Measurements from ENCODE around the gene PLTP.
"Not testable (repeated sequence)": the region's sequence is repeated elsewhere in the genome, so short reads cannot be mapped to it uniquely, and the experiment has no call there.

Gene PLTP

DNA sequence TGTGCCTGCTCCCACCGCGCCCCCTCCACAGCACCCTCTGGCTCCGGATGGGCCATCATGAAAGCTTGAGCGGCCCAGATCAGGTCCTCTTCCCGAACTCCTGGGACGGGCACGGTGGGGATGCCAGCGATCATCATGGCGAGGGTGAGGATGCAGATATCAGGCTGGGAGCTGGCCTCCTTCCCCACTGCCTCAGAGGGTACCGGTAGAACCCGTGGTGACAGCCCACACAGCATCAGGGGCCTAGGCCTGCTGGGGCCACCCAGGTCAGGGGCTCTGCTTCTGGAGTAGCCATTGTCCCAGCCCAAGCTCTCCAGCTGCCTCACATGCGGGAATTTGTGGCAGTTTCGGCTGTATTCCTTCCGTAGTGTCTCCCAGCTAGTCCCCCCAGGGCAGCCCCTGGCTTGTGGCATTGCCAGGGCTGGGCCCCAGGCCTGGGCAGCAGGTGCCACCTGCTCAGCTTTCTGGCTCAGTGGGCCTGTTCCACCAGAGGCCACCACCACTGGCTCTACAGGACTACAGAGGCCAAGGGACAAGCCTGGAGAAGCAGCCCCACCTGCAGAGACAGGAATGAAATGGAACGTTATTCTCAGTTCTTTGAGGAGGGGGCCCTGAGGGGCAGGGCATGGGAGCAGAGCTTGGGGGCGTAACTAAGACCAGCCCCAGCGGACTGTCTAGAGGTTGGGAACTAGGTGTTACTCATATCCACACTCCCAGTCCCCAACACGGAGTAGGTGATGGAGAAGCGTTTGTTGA, 25.2 kb downstream of the PLTP start:
- Mint-ChIP-seq H3K4me3 (no peak overlapping the region), H3K27ac (peak overlapping the region; percentile 66), H3K9me3 (ENCODE audit: low read depth) (no peaks in the 10 kb centered on the region)

DNA sequence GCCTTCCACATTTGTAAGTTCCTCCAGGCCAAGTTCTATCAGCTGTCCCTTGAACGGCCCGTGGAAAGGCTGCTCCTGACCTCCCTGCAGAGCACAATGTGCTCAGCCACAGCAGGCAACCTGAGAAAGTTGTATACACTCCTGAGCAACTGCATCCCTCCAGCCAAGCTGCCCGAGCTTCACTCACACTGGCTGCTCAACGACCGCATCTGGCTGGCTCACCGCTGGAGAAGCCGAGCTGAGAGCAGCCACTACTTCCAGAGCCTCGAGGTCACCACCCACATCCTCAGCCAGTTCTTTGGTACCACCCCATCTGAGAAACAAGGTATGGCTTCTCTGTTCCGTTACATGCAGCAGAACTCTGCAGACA, 28.9 kb downstream of the PLTP start:
- H3K36me3 Mint-ChIP-seq, result peaks cover 5% of the 10 kb centered on the region
- no peaks in the 10 kb centered on the region for H3K9me3 Mint-ChIP-seq (ENCODE audit: low read depth)
- H3K4me3 Mint-ChIP-seq, result peak overlapping the region; percentile 85
- no peaks in the 10 kb centered on the region for H3K27me3 Mint-ChIP-seq
- peaks cover 44% of the 10 kb centered on the region for H3K4me1 Mint-ChIP-seq (ENCODE audit: low read depth)
- H3K27ac Mint-ChIP-seq, result peak overlapping the region; percentile 75

More for the DNA sequence above, 25.2 kb downstream of the PLTP start:
- H3K36me3 Mint-ChIP-seq, result peaks cover 2% of the 10 kb centered on the region
- H3K27me3 Mint-ChIP-seq, result no peaks in the 10 kb centered on the region
- H3K4me1 Mint-ChIP-seq (ENCODE audit: low read depth), result peaks cover 47% of the 10 kb centered on the region

DNA sequence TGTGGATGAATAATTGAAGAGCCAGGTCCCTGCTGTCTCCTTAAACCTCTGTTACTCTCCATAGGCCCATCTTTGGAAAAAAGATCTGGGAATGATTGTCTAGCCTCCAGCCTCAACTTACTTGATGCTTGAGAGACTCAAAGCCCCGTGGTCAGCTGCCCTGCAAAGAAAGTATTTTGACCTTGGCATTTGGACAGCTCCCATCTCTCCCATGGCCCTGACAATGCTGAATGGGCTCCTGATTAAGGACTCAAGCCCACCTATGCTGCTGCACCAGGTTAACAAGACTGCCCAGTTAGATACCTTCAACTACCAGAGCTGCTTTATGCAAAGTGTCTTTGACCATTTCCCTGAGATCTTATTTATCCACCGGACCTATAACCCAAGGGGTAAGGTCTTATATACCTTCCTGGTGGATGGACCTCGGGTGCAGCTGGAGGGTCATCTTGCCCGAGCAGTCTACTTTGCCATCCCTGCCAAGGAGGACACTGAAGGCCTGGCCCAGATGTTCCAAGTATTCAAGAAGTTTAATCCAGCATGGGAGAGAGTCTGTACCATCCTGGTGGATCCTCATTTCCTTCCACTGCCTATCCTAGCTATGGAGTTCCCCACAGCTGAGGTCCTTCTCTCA, 29.4 kb downstream of the PLTP start:
- Mint-ChIP-seq H3K4me3 (peak overlapping the region; percentile 85), H3K27ac (peak overlapping the region; percentile 75), H3K4me1 (ENCODE audit: low read depth) (peaks cover 42% of the 10 kb centered on the region), H3K36me3 (peaks cover 5% of the 10 kb centered on the region), H3K27me3 (no peaks in the 10 kb centered on the region), H3K9me3 (ENCODE audit: low read depth) (no peaks in the 10 kb centered on the region)

DNA sequence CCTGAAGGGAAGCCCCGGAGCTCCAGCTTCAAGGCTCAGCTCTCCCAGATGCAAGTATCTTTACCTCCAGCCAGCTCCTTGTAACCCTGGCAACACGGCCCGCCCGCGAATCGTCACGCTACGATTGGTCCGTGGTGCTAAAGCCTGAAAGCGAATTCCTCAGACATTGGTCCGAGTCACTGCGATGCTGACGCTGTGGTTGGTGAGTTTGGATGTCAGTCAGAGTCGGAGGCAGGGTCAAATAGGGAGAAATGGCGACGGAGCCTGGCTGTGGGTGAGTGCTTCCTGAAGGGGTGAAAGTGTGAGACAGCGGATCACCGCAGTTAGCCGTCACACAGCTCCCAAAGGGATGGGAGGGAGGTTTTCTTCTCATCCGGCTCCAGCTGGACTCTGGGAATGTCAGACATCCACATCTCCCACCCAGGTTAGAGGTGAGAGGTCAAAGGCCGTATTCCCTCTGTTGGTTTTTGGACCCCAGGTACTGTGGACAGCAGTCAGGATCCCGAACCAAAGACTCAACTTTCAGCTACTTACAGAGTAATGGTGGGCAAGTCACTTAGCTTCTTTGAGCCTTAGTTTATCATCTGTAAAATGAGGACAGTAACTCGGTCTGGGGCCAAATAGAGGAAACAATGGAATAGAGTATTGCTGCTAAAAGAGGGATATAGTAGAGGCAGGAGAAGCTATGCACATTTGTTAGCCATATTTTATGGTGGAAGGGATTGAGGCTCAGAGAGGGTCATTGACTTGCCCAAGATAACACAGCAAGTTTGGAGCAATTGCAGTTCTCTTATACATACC, 30.8 kb downstream of the PLTP start, which contains the start of gene ZSWIM1:
Gene ZSWIM1, plus strand, starts transcription at position 240 of the 801 bp plus-strand sequence. CDS start 1,366 bp downstream, outside the sequence.
- Mint-ChIP-seq H3K36me3 (peaks cover 5% of the 10 kb centered on the region), H3K9me3 (ENCODE audit: low read depth) (no peaks in the 10 kb centered on the region), H3K27ac (peak within 1 kb of the TSS; percentile 95), H3K4me1 (ENCODE audit: low read depth) (peaks cover 38% of the 10 kb centered on the region), H3K4me3 (peak within 1 kb of the TSS; percentile 95), H3K27me3 (no peaks in the 10 kb centered on the region)

DNA sequence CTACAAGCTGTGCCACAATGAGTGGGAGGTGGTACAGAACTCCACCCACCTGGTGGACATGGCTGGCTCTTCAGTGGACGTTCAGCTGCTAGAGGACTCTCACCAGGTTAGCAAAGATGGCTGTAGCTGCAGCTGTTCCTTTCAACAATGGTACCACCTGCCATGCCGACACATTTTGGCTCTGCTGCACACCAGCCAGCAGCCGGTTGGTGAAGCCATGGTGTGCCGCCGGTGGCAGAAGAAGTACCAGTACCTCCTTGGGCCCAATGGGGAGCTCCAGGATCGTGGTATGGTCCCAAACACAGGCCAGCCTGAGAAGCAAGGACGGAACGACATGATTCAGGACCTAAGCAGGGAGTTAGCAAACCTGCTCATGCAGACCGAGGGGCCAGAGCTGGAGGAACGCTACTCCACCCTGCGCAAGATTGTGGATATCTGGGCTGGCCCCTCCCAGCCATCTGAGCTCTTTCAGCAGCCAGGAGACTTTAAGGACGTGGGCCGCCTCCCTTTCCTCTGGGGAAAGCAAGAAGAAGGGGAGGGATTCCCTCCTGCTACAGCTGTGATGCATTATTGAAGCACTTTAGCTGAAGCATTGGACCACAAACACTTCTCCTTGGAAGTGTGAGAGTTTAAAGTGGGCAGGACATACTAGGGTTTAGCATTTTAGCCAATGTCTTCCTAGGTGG, 33.7 kb downstream of the PLTP start:
- Mint-ChIP-seq H3K4me1 (ENCODE audit: low read depth) (peaks cover 22% of the 10 kb centered on the region), H3K9me3 (ENCODE audit: low read depth) (no peaks in the 10 kb centered on the region)

DNA sequence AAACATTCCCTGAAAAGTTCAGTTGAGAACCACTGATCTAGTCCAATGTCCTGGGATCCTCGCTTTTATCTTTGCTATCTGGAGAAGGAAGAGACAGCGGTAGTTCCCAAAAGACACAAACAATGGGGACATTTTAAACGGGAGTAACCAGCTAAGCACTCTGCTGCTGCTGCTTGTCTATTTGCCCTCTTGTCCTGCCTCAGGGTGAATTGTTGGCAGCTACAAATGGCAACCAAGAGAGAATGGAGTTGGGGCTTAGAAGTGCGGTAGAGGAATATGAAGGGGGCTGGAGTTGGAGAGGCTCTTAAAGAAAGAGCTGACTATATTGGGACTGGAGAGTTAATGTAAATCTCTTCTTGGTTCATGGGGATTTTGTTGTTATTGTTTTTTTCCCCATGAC, 37.4 kb downstream of the PLTP start:
- H3K27me3 Mint-ChIP-seq, result no peaks in the 10 kb centered on the region
- no peak overlapping the region for H3K27ac Mint-ChIP-seq
- H3K36me3 Mint-ChIP-seq, result peaks cover 8% of the 10 kb centered on the region
- no peak overlapping the region for H3K4me3 Mint-ChIP-seq
- no peaks in the 10 kb centered on the region for H3K4me1 Mint-ChIP-seq (ENCODE audit: low read depth)
- H3K9me3 Mint-ChIP-seq (ENCODE audit: low read depth), result no peaks in the 10 kb centered on the region

More for the DNA sequence above, 33.7 kb downstream of the PLTP start:
- Mint-ChIP-seq H3K27ac (no peak overlapping the region), H3K27me3 (no peaks in the 10 kb centered on the region), H3K4me3 (no peak overlapping the region), H3K36me3 (peaks cover 5% of the 10 kb centered on the region)

DNA sequence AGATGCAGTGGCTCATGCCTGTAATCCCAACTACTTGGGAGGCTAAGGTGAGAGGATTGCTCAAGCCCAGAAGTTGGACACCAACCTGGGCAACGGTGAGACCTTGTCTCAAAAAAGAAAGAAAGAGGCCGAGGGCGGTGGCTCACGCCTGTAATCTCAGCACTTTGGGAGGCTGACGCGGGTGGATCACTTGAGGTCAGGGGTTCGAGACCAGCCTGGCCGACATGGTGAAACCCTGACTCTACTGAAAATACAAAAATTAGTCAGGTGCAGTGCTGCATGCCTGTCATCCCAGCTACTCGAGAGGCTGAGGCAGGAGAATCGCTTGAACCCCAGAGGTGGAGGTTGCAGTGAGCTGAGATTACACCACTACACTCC, 37.9 kb downstream of the PLTP start:
- not testable (repeated sequence) for H3K4me3 Mint-ChIP-seq; H3K36me3 Mint-ChIP-seq; H3K27me3 Mint-ChIP-seq; H3K27ac Mint-ChIP-seq; H3K4me1 Mint-ChIP-seq (ENCODE audit: low read depth); H3K9me3 Mint-ChIP-seq (ENCODE audit: low read depth)

DNA sequence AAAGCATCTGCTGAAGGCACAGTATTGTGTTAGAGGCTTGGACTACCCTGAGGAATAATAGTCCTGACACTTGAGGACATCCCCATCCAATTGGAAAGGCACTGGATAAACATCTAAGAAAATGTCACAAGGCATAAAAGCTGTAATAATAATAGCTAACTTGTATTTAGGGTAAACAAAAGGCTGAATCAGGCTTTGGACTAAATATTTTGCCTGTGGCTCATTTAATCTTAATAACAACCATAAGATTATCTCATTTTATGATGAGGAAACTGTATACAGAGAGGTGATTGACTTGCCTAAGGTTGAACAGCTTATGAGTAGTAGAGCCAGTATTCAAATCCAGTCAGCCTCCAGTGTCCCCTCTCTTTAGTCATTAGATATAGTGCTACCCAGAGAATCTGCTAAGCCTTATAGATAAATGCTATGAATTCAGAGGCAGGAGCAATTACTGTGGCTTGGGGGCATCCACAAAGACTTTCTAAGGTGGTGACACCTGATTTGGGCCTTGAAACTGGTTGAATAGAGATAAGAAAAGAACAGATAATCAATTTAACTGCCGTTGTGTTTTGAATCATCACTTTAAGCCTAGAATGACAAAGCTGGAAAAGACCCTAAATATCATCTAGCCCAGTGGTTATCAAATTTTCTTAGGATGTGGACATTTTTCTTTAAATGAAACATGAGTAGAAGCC, 38.4 kb downstream of the PLTP start:
- no peak overlapping the region for H3K27ac Mint-ChIP-seq
- H3K36me3 Mint-ChIP-seq, result peaks cover 8% of the 10 kb centered on the region
- no peaks in the 10 kb centered on the region for H3K4me1 Mint-ChIP-seq (ENCODE audit: low read depth)
- no peaks in the 10 kb centered on the region for H3K27me3 Mint-ChIP-seq
- H3K4me3 Mint-ChIP-seq, result no peak overlapping the region
- H3K9me3 Mint-ChIP-seq (ENCODE audit: low read depth), result no peaks in the 10 kb centered on the region

DNA sequence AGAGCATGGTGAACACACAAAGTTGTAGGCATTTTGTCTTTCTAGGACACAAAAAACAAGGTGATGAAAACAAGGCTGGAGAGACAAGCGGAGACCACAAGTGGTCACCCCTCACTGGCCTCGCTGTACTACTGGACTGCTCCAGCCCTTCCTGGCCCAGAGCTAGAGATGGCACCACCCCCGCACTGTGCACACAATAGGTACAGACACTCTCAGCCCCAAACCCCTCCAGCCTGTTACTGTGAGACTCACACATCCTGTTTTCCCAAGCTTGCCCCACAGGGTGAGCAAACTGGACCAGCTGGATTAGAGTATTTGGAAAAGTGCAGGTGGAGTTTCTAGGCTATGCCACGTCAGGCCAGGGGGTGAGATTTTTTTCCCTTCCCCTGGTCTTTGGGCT, 39.3 kb downstream of the PLTP start:
- H3K4me1 Mint-ChIP-seq (ENCODE audit: low read depth), result no peaks in the 10 kb centered on the region
- H3K9me3 Mint-ChIP-seq (ENCODE audit: low read depth), result no peaks in the 10 kb centered on the region
- no peak overlapping the region for H3K27ac Mint-ChIP-seq
- H3K4me3 Mint-ChIP-seq, result no peak overlapping the region
- H3K27me3 Mint-ChIP-seq, result no peaks in the 10 kb centered on the region
- peaks cover 8% of the 10 kb centered on the region for H3K36me3 Mint-ChIP-seq

DNA sequence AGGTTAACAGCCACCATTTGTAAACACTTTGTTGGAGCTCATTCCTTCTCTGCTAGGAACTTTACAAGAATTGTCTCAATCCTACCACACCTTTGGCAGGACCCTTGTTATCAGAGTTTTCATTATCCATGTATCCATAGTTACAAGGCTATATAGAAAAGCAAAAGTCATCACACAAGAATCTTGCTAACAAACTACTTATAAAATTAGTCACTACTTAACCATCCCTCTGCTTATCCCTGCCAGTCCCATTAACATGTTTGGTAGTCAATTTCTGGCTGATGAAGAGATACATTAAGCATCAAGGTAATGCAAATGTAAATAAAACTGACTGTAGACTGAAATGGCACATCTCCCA, 44.2 kb downstream of the PLTP start:
- H3K4me3 Mint-ChIP-seq, result no peak overlapping the region
- peaks cover 5% of the 10 kb centered on the region for H3K36me3 Mint-ChIP-seq
- H3K27ac Mint-ChIP-seq, result no peak overlapping the region
- H3K4me1 Mint-ChIP-seq (ENCODE audit: low read depth), result peaks cover 4% of the 10 kb centered on the region
- no peaks in the 10 kb centered on the region for H3K9me3 Mint-ChIP-seq (ENCODE audit: low read depth)
- no peaks in the 10 kb centered on the region for H3K27me3 Mint-ChIP-seq

DNA sequence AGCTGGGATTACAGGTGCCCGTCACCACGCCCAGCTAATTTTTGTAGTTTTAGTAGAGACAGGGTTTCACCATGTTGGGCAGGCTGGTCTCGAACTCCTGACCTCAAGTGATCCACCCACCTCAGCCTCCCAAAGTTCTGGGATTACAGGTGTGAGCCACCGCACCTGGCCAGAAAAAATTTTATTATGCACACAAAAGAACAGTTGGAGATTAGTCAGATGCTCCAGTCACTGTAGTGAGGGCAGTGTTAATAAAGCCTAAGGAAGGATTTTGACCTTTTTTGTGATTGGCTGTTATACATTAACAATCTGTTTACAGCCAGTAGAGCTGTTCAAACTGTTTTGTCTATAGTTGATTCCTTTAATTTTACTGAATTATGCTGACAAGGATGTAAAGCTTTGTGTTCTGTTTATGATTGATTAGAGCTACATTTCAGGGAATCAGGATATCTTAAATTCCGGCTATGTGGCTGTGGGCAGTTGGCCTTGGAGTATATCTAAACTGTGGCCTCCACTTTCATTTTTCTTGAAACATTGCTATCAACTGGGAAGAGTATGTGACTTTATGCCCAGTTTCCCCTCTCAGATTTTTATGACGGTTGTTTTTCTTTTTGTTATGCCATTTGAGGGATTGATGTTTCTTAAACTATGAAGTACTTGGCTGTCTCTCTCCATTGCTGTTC, 44.7 kb downstream of the PLTP start:
- H3K27ac Mint-ChIP-seq, result no peak overlapping the region
- no peaks in the 10 kb centered on the region for H3K9me3 Mint-ChIP-seq (ENCODE audit: low read depth)
- H3K4me3 Mint-ChIP-seq, result no peak overlapping the region
- peaks cover 3% of the 10 kb centered on the region for H3K36me3 Mint-ChIP-seq
- H3K27me3 Mint-ChIP-seq, result no peaks in the 10 kb centered on the region
- peaks cover 4% of the 10 kb centered on the region for H3K4me1 Mint-ChIP-seq (ENCODE audit: low read depth)

DNA sequence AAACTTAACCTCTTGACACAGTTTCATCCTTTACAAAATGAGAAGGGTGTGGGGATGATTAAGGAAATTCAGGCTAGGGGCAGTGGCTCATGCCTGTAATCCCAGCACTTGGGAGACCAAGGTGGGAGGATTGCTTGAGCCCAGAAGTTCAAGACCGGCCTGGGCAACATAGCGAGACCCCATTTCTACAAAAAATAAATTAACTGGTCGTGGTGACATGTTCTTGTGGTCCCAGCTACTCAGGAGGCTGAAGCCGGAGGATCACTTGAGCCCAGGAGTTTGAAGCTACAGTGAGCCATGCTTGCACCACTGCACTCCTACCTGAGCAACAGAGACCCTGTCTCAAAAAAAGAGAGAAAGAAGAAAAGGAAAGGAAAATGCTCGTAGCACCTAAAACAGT, 45.5 kb downstream of the PLTP start:
- H3K4me3 Mint-ChIP-seq, result no peak overlapping the region
- H3K4me1 Mint-ChIP-seq (ENCODE audit: low read depth), result peaks cover 4% of the 10 kb centered on the region
- no peak overlapping the region for H3K27ac Mint-ChIP-seq
- no peaks in the 10 kb centered on the region for H3K36me3 Mint-ChIP-seq
- no peaks in the 10 kb centered on the region for H3K9me3 Mint-ChIP-seq (ENCODE audit: low read depth)
- H3K27me3 Mint-ChIP-seq, result no peaks in the 10 kb centered on the region

DNA sequence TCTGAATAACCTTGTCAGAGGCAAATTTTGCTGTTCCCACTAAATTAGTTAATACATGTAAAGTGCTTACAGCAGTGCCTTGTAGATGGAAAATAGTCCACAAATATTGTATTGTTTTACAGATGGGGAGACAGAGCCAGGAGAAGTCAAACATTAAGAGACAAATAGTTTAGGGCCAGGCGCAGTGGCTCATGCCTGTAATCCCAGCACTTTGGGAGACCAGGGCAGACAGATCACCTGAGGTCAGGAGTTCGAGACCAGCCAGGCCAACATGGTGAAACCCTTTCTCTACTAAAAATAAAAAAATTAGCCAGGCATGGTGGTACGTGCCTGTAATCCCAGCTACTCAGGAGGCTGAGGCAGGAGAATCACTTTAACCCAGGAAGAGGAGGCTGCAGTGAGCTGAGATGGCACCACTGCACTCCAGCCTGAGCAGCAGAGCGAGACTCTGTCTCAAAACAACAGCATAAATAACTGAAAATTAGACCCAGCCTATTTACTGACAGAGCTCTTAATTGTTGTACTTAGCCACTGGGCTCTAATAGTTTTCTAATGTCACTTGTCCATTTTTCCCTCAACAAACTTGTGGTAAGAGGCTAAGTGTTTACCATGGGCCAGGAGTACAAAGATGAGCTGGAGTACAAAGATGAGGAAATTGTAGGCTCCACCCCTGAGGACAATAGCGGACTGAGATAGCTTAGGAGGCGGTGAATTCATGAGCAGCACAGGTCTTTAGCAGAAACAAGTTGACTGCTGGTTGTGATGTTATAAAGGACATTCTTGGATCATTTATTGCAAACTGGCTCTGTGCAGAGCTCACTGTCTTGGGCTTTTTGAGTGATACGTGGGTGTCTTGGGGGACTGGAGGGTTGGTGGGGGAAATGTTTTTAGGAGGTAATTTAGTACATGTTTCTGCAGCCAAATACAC, 48.1 kb downstream of the PLTP start:
- Mint-ChIP-seq H3K27ac (no peak overlapping the region), H3K4me3 (no peak overlapping the region), H3K9me3 (ENCODE audit: low read depth) (no peaks in the 10 kb centered on the region), H3K36me3 (peaks cover 5% of the 10 kb centered on the region), H3K4me1 (ENCODE audit: low read depth) (peaks cover 15% of the 10 kb centered on the region), H3K27me3 (no peaks in the 10 kb centered on the region)

All from activated naive CD8-positive, alpha-beta T cell (primary cell).